Measurements from ENCODE around the gene SART3. TPM values are rescaled to one million over a fixed set of nuclear protein-coding genes. Genes with fewer than 3 reads are reported as not detected.

Gene SART3
- total and polyA plus RNA-seq, 10 of the 15 experiments (the other 5 are each of a cell fraction or from before 2014, with no cell fraction given) = 8.8 to 179 (median 54.9) TPM

- H3K79me2 ChIP-seq (ENCODE audit: control insufficient read depth, insufficient read depth, low read length) = no peaks in the 10 kb centered on the region
- H3K4me1 ChIP-seq (ENCODE audit: control insufficient read depth, insufficient read depth, low read length) = no peaks in the 10 kb centered on the region
- 71% methylated on average over 17 of the region's 17 CpGs for WGBS (ENCODE audit: insufficient coverage, insufficient replicate concordance, low lambda C conversion rate, missing lambda C conversion rate)
- H3K27ac ChIP-seq (ENCODE audit: control insufficient read depth, insufficient read depth) = no peak overlapping the region
- in situ Hi-C loops (cut with MboI) = no loop called here
- H2AFZ ChIP-seq (ENCODE audit: control insufficient read depth, low read depth, low read length) = no peak overlapping the region
- RAD21 ChIA-PET (ENCODE audit: unreplicated experiment) = no interaction called here
- no peaks in the 10 kb centered on the region for H4K20me1 ChIP-seq (ENCODE audit: control insufficient read depth, insufficient read depth)
- SMC1A ChIA-PET (ENCODE audit: uncharacterized antibody, unreplicated experiment) = interaction anchor here (0.7 to 1.5 kb wide), 4 partner anchors 8 to 44 kb away, joined by 3 to 5 read pairs (median 4); no protein-coding TSS in a partner anchor
- no peak for TF ChIP-seq ZBTB11 (CRISPR knock-in tag; IDR thresholded peaks at IDR 0.05)
- no peaks in the 10 kb centered on the region for H3K27me3 ChIP-seq (replicated peaks in 1 of 2; ENCODE audit: control insufficient read depth in 2 of 2, insufficient read depth in 2 of 2, low read length in 1 of 2)
- ATAC-seq (no peak), DNase-seq (ENCODE audit: low read depth, low spot score) (no peak), FAIRE-seq (no peak)
- no peaks in the 10 kb centered on the region for H3K36me3 ChIP-seq (ENCODE audit: control insufficient read depth in 2 of 2, insufficient read depth in 2 of 2, low read length in 1 of 2)
- no peak overlapping the region for H3K9ac ChIP-seq (ENCODE audit: control insufficient read depth, insufficient read depth, low read length)
- H3K9me3 ChIP-seq (replicated peaks; ENCODE audit: control insufficient read depth, insufficient read depth, low read length) = no peaks in the 10 kb centered on the region
- no peak overlapping the region for H3K4me3 ChIP-seq
- intact Hi-C loops (cut with micrococcal nuclease; ENCODE audit: unreplicated experiment) = no loop called here
- POLR2A ChIA-PET = interaction anchor here (0.6 kb wide), 1 partner anchor 255 kb away, joined by 3 read pairs; no protein-coding TSS in a partner anchor
- BruUV-seq (replicated peaks) = no TSS peak
- CTCF ChIA-PET = interaction anchor here (1.2 to 1.3 kb wide), 2 partner anchors 24 to 31 kb away, joined by 3 read pairs; no protein-coding TSS in a partner anchor
- H3K4me2 ChIP-seq (ENCODE audit: control insufficient read depth, insufficient read depth) = no peak overlapping the region
Observed at GRCh38 chr12:108595711-108596647, 35.0 kb upstream of the SART3 start.

All from GM12878 (cell line).